Renal cortex interstitium (tissue), 11 donors: Measurements from ENCODE around the gene ITGA3. TPM values are rescaled to one million over a fixed set of nuclear protein-coding genes. Genes with fewer than 3 reads are reported as not detected.
A peak's percentile ranks its signal among the peaks of the same experiment; 100 is the strongest.

Experiments used
- DNase-seq, 11 donors: peaks; one replicate each; pipeline ENCODE4 v3.0.0-alpha.2; 2013; ENCODE audit warnings: low read depth in 9 of 11, low spot score in 4 of 11; ENCODE audit errors: extremely low read depth in 1 of 11
- polyA plus RNA-seq, 3 donors: library from polyadenylated mRNA; unstranded; fragments of 120-200 nt; gene quantifications; one replicate each; pipeline ENCODE4 v1.2.1, GENCODE V29; 2013; ENCODE audit not compliant: insufficient read length in 3 of 3

Gene ITGA3
- polyA plus RNA-seq, 3 donors, result 84.1 to 101 (median 93.0) TPM

- DNase-seq, result no peak
Measured at GRCh38 chr17:50047488-50048126, 8.3 kb upstream of the ITGA3 start.

- no peak for DNase-seq
Measured at GRCh38 chr17:50048146-50048720, 7.7 kb upstream of the ITGA3 start.

GRCh38 chr17:50048988-50049387 is 6.9 kb upstream of the ITGA3 start:
- no peak for DNase-seq

GRCh38 chr17:50049636-50050035 is 6.3 kb upstream of the ITGA3 start:
- no peak for DNase-seq

- DNase-seq, result no peak
Measured at GRCh38 chr17:50050431-50051032, 5.4 kb upstream of the ITGA3 start.

- no peak for DNase-seq
Measured at GRCh38 chr17:50051082-50051576, 4.8 kb upstream of the ITGA3 start.

GRCh38 chr17:50051606-50052005 is 4.3 kb upstream of the ITGA3 start:
- no peak for DNase-seq

- DNase-seq, result no peak
Measured at GRCh38 chr17:50052241-50052796, 3.6 kb upstream of the ITGA3 start.

GRCh38 chr17:50052822-50053653 is 2.9 kb upstream of the ITGA3 start:
- peak in 8 of 11 donors; percentile 72 to 91 (median 82) for DNase-seq

- no peak for DNase-seq
Measured at GRCh38 chr17:50053654-50053960, 2.3 kb upstream of the ITGA3 start.

- DNase-seq, result no peak
Measured at GRCh38 chr17:50055055-50055425, 870 bp upstream of the ITGA3 start.

GRCh38 chr17:50056217-50056960 is 479 bp downstream of the ITGA3 start:
- DNase-seq, result peak in 1 of 11 donors; percentile 64

GRCh38 chr17:50056961-50057330 is 1.0 kb downstream of the ITGA3 start:
- no peak for DNase-seq

GRCh38 chr17:50057521-50057991 is 1.6 kb downstream of the ITGA3 start:
- DNase-seq, result no peak

- peak in 1 of 11 donors; percentile 68 for DNase-seq
Measured at GRCh38 chr17:50058296-50058953, 2.5 kb downstream of the ITGA3 start.

GRCh38 chr17:50059256-50059655 is 3.3 kb downstream of the ITGA3 start:
- no peak for DNase-seq

- no peak for DNase-seq
Measured at GRCh38 chr17:50059759-50060273, 3.9 kb downstream of the ITGA3 start.
